KMS-11 (cell line): ENCODE results near the gene AKAP7.

Experiments
- H2AFZ ChIP-seq: fragments of 200-600 bp; sonication (generic); 2 replicates; pipeline ENCODE4 v1.6.1; 2016; ENCODE audit warnings: antibody characterized with exemption, mixed run types, low read depth
- H3K27ac ChIP-seq: fragments of 200-600 bp; sonication (generic); 2 replicates; pipeline ENCODE4 v1.6.1; 2016; ENCODE audit warnings: mild to moderate bottlenecking, mixed run types
- H3K27me3 ChIP-seq: fragments of 200-600 bp; sonication (generic); 2 replicates; pipeline ENCODE4 v1.6.1; 2017; ENCODE audit warnings: mild to moderate bottlenecking, low read depth, mixed run types, moderate library complexity; ENCODE audit not compliant: insufficient read depth
- H3K36me3 ChIP-seq: fragments of 200-600 bp; sonication (generic); 2 replicates; pipeline ENCODE4 v1.6.1; 2017; ENCODE audit warnings: mild to moderate bottlenecking, mixed run types; ENCODE audit not compliant: insufficient read depth
- H3K4me1 ChIP-seq: fragments of 200-600 bp; sonication (generic); 2 replicates; pipeline ENCODE4 v1.6.1; 2016; ENCODE audit warnings: mild to moderate bottlenecking, low read depth, mixed run types; ENCODE audit not compliant: poor library complexity, severe bottlenecking
- H3K4me2 ChIP-seq: fragments of 200-600 bp; sonication (generic); 2 replicates; pipeline ENCODE4 v1.7.0; 2016; ENCODE audit warnings: mild to moderate bottlenecking, mixed run types
- H3K4me3 ChIP-seq: fragments of 200-600 bp; sonication (generic); IDR thresholded peaks from 2 replicates; pipeline ENCODE4 v1.6.1; 2017; ENCODE audit warnings: low read depth, low read length, mixed read lengths; ENCODE audit not compliant: insufficient read depth
- H3K79me2 ChIP-seq: fragments of 200-600 bp; sonication (generic); 2 replicates; pipeline ENCODE4 v1.6.1; 2016; ENCODE audit warnings: low read depth, mixed run types; ENCODE audit not compliant: insufficient read depth
- H3K9ac ChIP-seq: fragments of 200-600 bp; sonication (generic); 2 replicates; pipeline ENCODE4 v1.6.1; 2016; ENCODE audit warnings: mild to moderate bottlenecking, mixed run types
- H4K20me1 ChIP-seq: fragments of 200-600 bp; sonication (generic); 2 replicates; pipeline ENCODE4 v1.6.1; 2016; ENCODE audit warnings: mild to moderate bottlenecking, mixed run types; ENCODE audit not compliant: insufficient read depth
- CTCF ChIP-seq: fragments of 200-600 bp; sonication (generic); conservative IDR thresholded peaks from 2 replicates; pipeline ENCODE4 v1.6.1; 2017; ENCODE audit warnings: low read depth, mild to moderate bottlenecking, antibody characterized with exemption, low read length, moderate library complexity, mixed read lengths

The AKAP7 gene

GRCh38 chr6:131177996-131178395 lies 42.7 kb downstream of the AKAP7 start:
- Histone ChIP-seq H3K27me3 (no peaks in the 10 kb centered on the region), H3K9ac (no peak overlapping the region), H3K4me1 (no peaks in the 10 kb centered on the region), H3K4me3 (no peak overlapping the region), H3K4me2 (no peak overlapping the region), H3K36me3 (no peaks in the 10 kb centered on the region), H2AFZ (no peak overlapping the region), H3K27ac (no peak overlapping the region), H4K20me1 (no peaks in the 10 kb centered on the region), H3K79me2 (no peaks in the 10 kb centered on the region)
- TF ChIP-seq CTCF, result no peak

- Histone ChIP-seq H4K20me1 (no peaks in the 10 kb centered on the region), H3K27me3 (no peaks in the 10 kb centered on the region), H3K4me2 (no peak overlapping the region), H3K27ac (no peak overlapping the region), H2AFZ (no peak overlapping the region), H3K9ac (no peak overlapping the region), H3K4me1 (no peaks in the 10 kb centered on the region), H3K79me2 (no peaks in the 10 kb centered on the region), H3K36me3 (no peaks in the 10 kb centered on the region), H3K4me3 (no peak overlapping the region)
- TF ChIP-seq CTCF, result 0 out of 2 replicates have a peak, but pooled peaks have one; percentile 18
These were observed 47.7 kb downstream of the AKAP7 start for GRCh38 chr6:131182991-131183425.

GRCh38 chr6:131183427-131184095 lies 48.3 kb downstream of the AKAP7 start:
- Histone ChIP-seq H3K9ac (no peak overlapping the region), H3K36me3 (no peaks in the 10 kb centered on the region), H2AFZ (no peak overlapping the region), H4K20me1 (no peaks in the 10 kb centered on the region), H3K27me3 (no peaks in the 10 kb centered on the region), H3K27ac (no peak overlapping the region), H3K4me2 (no peak overlapping the region), H3K4me1 (no peaks in the 10 kb centered on the region), H3K79me2 (no peaks in the 10 kb centered on the region), H3K4me3 (no peak overlapping the region)
- 0 out of 2 replicates have a peak, but pooled peaks have one; percentile 5 for TF ChIP-seq CTCF

- H3K4me3 ChIP-seq, result no peak overlapping the region
- H3K79me2 ChIP-seq, result no peaks in the 10 kb centered on the region
- no peaks in the 10 kb centered on the region for H3K36me3 ChIP-seq
- H3K27me3 ChIP-seq, result no peaks in the 10 kb centered on the region
- H3K4me2 ChIP-seq, result no peak overlapping the region
- H2AFZ ChIP-seq, result no peak overlapping the region
- no peaks in the 10 kb centered on the region for H4K20me1 ChIP-seq
- no peak for TF ChIP-seq CTCF
- H3K27ac ChIP-seq, result no peak overlapping the region
- H3K9ac ChIP-seq, result no peak overlapping the region
- H3K4me1 ChIP-seq, result no peaks in the 10 kb centered on the region
These were observed 56.3 kb downstream of the AKAP7 start for GRCh38 chr6:131191590-131191989.
